ENCODE data around the gene PIK3C3.

Gene PIK3C3

DNA sequence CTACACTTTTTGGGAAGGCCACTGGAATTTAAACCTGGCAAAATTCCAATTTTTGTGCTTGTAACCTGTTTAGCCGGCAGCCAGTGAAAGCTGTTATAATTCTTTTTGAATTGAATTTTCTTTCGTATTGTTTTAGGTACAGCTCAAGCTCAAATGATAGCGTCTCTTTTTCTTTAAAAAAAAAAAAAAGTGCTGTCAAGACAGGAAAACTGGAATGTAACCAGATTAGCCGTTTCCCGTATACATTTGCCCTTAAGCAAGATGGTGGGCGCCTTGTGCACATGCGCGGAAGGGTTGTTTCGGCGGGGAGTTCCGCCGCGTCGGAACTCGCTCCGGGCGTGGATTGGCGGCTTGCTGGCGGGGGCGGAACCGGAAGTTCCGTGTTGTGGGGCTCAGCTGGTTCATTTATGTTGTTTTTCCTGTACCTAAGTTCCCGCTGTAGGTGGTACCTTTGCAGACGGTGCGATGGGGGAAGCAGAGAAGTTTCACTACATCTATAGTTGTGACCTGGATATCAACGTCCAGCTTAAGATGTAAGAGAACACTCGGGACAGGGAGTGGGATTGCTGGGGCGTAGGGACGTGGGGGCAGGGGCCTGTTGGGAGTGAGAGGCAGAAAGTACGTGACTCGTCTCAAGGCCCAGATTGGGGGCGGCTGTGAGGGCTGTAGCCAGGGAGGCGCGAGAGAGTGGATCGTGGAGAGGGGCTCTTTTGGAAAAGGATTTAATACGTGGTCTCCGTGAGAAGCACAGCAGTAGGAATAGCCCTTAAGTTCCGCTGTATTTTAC, at the start of gene PIK3C3:
Gene PIK3C3, plus strand, starts transcription at position 408 of the 787 bp plus-strand sequence. Its CDS starts 58 bp downstream, at position 466.
- Histone ChIP-seq H3K27me3 (replicated peaks; ENCODE audit: control insufficient read depth, insufficient read depth, low read length) (no peaks in the 10 kb centered on the region), H3K36me3 (ENCODE audit: control insufficient read depth, insufficient read depth, low read length) (no peaks in the 10 kb centered on the region; the same call in none of the 2 replicates), H3K4me3 (replicated peaks; ENCODE audit: low read depth, low read length) (peak within 1 kb of the TSS; percentile 82)
- TF ChIP-seq, protein P1, sequence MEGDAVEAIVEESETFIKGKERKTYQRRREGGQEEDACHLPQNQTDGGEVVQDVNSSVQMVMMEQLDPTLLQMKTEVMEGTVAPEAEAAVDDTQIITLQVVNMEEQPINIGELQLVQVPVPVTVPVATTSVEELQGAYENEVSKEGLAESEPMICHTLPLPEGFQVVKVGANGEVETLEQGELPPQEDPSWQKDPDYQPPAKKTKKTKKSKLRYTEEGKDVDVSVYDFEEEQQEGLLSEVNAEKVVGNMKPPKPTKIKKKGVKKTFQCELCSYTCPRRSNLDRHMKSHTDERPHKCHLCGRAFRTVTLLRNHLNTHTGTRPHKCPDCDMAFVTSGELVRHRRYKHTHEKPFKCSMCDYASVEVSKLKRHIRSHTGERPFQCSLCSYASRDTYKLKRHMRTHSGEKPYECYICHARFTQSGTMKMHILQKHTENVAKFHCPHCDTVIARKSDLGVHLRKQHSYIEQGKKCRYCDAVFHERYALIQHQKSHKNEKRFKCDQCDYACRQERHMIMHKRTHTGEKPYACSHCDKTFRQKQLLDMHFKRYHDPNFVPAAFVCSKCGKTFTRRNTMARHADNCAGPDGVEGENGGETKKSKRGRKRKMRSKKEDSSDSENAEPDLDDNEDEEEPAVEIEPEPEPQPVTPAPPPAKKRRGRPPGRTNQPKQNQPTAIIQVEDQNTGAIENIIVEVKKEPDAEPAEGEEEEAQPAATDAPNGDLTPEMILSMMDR (IDR thresholded peaks at IDR 0.05; ENCODE audit: insufficient read depth, low read length, poor library complexity, severe bottlenecking): no peak
- DNase-seq (ENCODE audit: extremely low read depth, insufficient read length): peak; percentile 97

DNA sequence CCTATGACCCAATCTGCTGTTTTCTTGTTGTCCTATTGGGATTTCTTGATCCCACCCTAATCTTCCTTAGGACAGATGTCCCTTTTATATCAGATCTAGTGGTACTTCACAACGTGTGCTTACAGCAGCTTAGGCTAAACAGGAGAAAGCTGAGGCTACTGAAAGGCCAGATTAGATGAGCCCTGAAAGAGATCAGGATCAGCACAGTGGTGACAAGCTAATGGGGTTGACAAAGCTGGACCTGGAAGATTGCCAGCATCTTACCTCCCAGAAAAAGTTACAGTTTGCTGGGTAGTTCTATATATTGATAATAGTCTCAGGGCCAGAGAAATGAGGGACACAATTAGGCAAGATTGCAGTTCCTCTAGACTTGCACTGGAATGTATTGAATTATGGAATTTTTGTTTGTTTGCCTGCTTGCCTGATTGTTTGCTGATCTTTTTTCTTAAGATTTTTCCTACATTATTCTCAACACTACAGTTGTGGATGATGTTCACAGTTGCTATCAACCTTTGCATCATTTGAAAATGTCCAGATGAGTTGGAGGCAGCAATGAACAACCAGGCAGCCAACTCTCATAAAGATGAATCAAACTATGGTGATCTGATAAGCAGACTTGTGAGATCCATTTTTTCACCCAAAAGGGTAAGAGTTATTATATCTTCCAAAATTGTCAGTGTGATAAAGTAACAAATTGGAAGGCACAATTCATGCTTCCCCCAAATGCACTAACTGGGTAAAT, 49.1 kb upstream of the PIK3C3 start:
- Histone ChIP-seq H3K36me3 (ENCODE audit: control insufficient read depth, insufficient read depth, low read length) (no peaks in the 10 kb centered on the region), H3K4me3 (replicated peaks; ENCODE audit: low read depth, low read length) (no peak overlapping the region), H3K27me3 (replicated peaks; ENCODE audit: control insufficient read depth, insufficient read depth, low read length) (no peaks in the 10 kb centered on the region)
- TF ChIP-seq, protein P1 (IDR thresholded peaks at IDR 0.05; ENCODE audit: insufficient read depth, low read length, poor library complexity, severe bottlenecking): no peak
- DNase-seq (ENCODE audit: extremely low read depth, insufficient read length): no peak

GRCh38 chr18:41906528-41907146, 48.4 kb upstream of the PIK3C3 start:
- Histone ChIP-seq H3K4me3 (replicated peaks; ENCODE audit: low read depth, low read length) (no peak overlapping the region), H3K36me3 (ENCODE audit: control insufficient read depth, insufficient read depth, low read length) (no peaks in the 10 kb centered on the region), H3K27me3 (replicated peaks; ENCODE audit: control insufficient read depth, insufficient read depth, low read length) (no peaks in the 10 kb centered on the region)
- DNase-seq (ENCODE audit: extremely low read depth, insufficient read length): peak; percentile 39
- TF ChIP-seq, protein P1 (IDR thresholded peaks at IDR 0.05; ENCODE audit: insufficient read depth, low read length, poor library complexity, severe bottlenecking): peak; percentile 50

GRCh38 chr18:41917181-41917580, 37.9 kb upstream of the PIK3C3 start:
- DNase-seq (ENCODE audit: extremely low read depth, insufficient read length): no peak
- TF ChIP-seq, protein P1 (IDR thresholded peaks at IDR 0.05; ENCODE audit: insufficient read depth, low read length, poor library complexity, severe bottlenecking): no peak
- H3K4me3 ChIP-seq (replicated peaks; ENCODE audit: low read depth, low read length): no peak overlapping the region
- H3K27me3 ChIP-seq (replicated peaks; ENCODE audit: control insufficient read depth, insufficient read depth, low read length): no peaks in the 10 kb centered on the region
- H3K36me3 ChIP-seq (ENCODE audit: control insufficient read depth, insufficient read depth, low read length): no peaks in the 10 kb centered on the region

DNA sequence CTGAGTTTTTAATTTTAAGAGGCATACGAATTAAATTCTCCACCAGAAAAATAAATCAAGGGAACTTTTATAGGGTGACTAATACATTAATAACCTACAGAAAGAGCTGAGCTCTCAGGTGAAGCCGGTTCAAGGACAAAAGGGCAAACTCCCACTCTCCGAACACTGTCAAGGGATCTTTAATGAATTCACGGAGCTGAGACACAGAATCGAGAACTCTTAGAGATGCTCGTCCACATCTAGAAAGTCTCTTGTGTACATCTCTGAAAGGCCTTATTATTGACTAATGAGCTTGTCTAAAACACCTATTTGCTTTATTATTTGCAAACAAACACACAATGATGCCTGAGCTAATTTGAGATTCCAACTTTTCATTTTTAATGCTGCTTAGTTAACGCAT, 33.3 kb upstream of the PIK3C3 start:
- no peak overlapping the region for H3K4me3 ChIP-seq (replicated peaks; ENCODE audit: low read depth, low read length)
- H3K27me3 ChIP-seq (replicated peaks; ENCODE audit: control insufficient read depth, insufficient read depth, low read length): no peaks in the 10 kb centered on the region
- H3K36me3 ChIP-seq (ENCODE audit: control insufficient read depth, insufficient read depth, low read length): no peaks in the 10 kb centered on the region
- TF ChIP-seq, protein P1 (IDR thresholded peaks at IDR 0.05; ENCODE audit: insufficient read depth, low read length, poor library complexity, severe bottlenecking): no peak
- DNase-seq (ENCODE audit: extremely low read depth, insufficient read length): no peak

Data from GM06990 (cell line).